Measurements from ENCODE around the gene USP21.

Gene USP21

GRCh38 chr1:161128591-161129420 lies 30.5 kb upstream of the USP21 start:
- H3K27ac ChIP-seq (ENCODE audit: low read depth, low read length, poor library complexity, severe bottlenecking), result no peak overlapping the region
- no peak overlapping the region for H2AFZ ChIP-seq (ENCODE audit: low read length)
- H3K27me3 ChIP-seq (ENCODE audit: insufficient read depth, low read length), result no peaks in the 10 kb centered on the region
- H3K36me3 ChIP-seq (ENCODE audit: insufficient read depth, low read length), result peaks cover 59% of the 10 kb centered on the region
- no peaks in the 10 kb centered on the region for H3K9me2 ChIP-seq (ENCODE audit: low read depth, low read length)
- H3K9ac ChIP-seq (ENCODE audit: low read length), result no peak overlapping the region
- H3F3A ChIP-seq (ENCODE audit: insufficient read depth, low read length), result 0 out of 2 replicates have a peak, but pooled peaks cover 4% of the 10 kb centered on the region
- H3K4me3 ChIP-seq (ENCODE audit: low read depth, low read length, poor library complexity, severe bottlenecking), result no peak overlapping the region
- no peaks in the 10 kb centered on the region for H3K9me3 ChIP-seq (ENCODE audit: low read length)
- H4K20me1 ChIP-seq (ENCODE audit: insufficient read depth, low read length), result no peaks in the 10 kb centered on the region
- peaks cover 12% of the 10 kb centered on the region; the same call in 1 of the 2 replicates for H3K79me2 ChIP-seq (ENCODE audit: insufficient read depth, low read length)
- peaks cover 25% of the 10 kb centered on the region for H3K4me1 ChIP-seq (ENCODE audit: insufficient read depth, low read length, severe bottlenecking)
- no peak overlapping the region for H3K4me2 ChIP-seq (ENCODE audit: low read length)
- TF ChIP-seq EZH2 (IDR thresholded peaks at IDR 0.05; ENCODE audit: borderline replicate concordance, low read length), result no peak
- TF ChIP-seq CTCF (IDR thresholded peaks at IDR 0.05; ENCODE audit: low read length), result no peak

GRCh38 chr1:161130266-161130665 lies 29.0 kb upstream of the USP21 start:
- peaks cover 45% of the 10 kb centered on the region for H3K36me3 ChIP-seq (ENCODE audit: insufficient read depth, low read length)

More at GRCh38 chr1:161130266-161130665, 29.0 kb upstream of the USP21 start:
- Histone ChIP-seq H3K27ac (ENCODE audit: low read depth, low read length, poor library complexity, severe bottlenecking) (no peak overlapping the region), H3K4me2 (ENCODE audit: low read length) (peak overlapping the region; percentile 99; the same call in 1 of the 2 replicates), H2AFZ (ENCODE audit: low read length) (no peak overlapping the region), H3K9me2 (ENCODE audit: low read depth, low read length) (no peaks in the 10 kb centered on the region), H3F3A (ENCODE audit: insufficient read depth, low read length) (0 out of 2 replicates have a peak, but pooled peaks cover 4% of the 10 kb centered on the region), H3K9ac (ENCODE audit: low read length) (no peak overlapping the region), H3K4me3 (ENCODE audit: low read depth, low read length, poor library complexity, severe bottlenecking) (no peak overlapping the region), H3K9me3 (ENCODE audit: low read length) (no peaks in the 10 kb centered on the region), H4K20me1 (ENCODE audit: insufficient read depth, low read length) (no peaks in the 10 kb centered on the region), H3K4me1 (ENCODE audit: insufficient read depth, low read length, severe bottlenecking) (peaks cover 28% of the 10 kb centered on the region), H3K79me2 (ENCODE audit: insufficient read depth, low read length) (peaks cover 13% of the 10 kb centered on the region; the same call in 1 of the 2 replicates), H3K27me3 (ENCODE audit: insufficient read depth, low read length) (no peaks in the 10 kb centered on the region)
- TF ChIP-seq EZH2 (IDR thresholded peaks at IDR 0.05; ENCODE audit: borderline replicate concordance, low read length) (no peak), CTCF (IDR thresholded peaks at IDR 0.05; ENCODE audit: low read length) (no peak)

Measured in OCI-LY1 (cell line).